Endothelial cell (in vitro differentiated cells): Measurements from ENCODE around the gene POT1. TPM values are rescaled to one million over a fixed set of nuclear protein-coding genes. Genes with fewer than 3 reads are reported as not detected.
"Not testable (repeated sequence)": the region's sequence is repeated elsewhere in the genome, so short reads cannot be mapped to it uniquely, and the experiment has no call there.

Source experiments
- DNase-seq: peaks from one replicate; pipeline ENCODE4 v3.0.0; 2021; ENCODE audit warnings: low spot score
- H3K27ac Mint-ChIP-seq: one replicate; pipeline ENCODE4 v1.8.0; 2021; ENCODE audit warnings: mixed read lengths, inconsistent platforms; ENCODE audit not compliant: unreplicated experiment
- H3K27me3 Mint-ChIP-seq: one replicate; pipeline ENCODE4 v1.8.0; 2021; ENCODE audit warnings: mild to moderate bottlenecking, moderate library complexity, mixed read lengths, inconsistent platforms; ENCODE audit not compliant: unreplicated experiment
- H3K36me3 Mint-ChIP-seq: one replicate; pipeline ENCODE4 v1.8.0; 2021; ENCODE audit warnings: mild to moderate bottlenecking, low read depth, mixed read lengths, inconsistent platforms; ENCODE audit not compliant: unreplicated experiment
- H3K4me1 Mint-ChIP-seq: one replicate; pipeline ENCODE4 v1.8.0; 2021; ENCODE audit warnings: mild to moderate bottlenecking, mixed read lengths, inconsistent platforms; ENCODE audit not compliant: unreplicated experiment
- H3K4me3 Mint-ChIP-seq: one replicate; pipeline ENCODE4 v1.8.0; 2021; ENCODE audit warnings: mild to moderate bottlenecking, mixed read lengths, inconsistent platforms; ENCODE audit not compliant: unreplicated experiment
- H3K9me3 Mint-ChIP-seq: one replicate; pipeline ENCODE4 v1.8.0; 2021; ENCODE audit warnings: mixed read lengths, inconsistent platforms; ENCODE audit not compliant: unreplicated experiment
- long read RNA-seq: library from polyadenylated mRNA; unstranded; transcript quantifications from one replicate; pipeline ENCODE4 v2.0.0, GENCODE V29; 2020; ENCODE audit not compliant: unreplicated experiment
- total RNA-seq: library from RNA; stranded (reverse); fragmentation: NEBNext Ultra II Directional; extraction: Animal tissue kit (Norgen Biotek cat#: 25700); gene quantifications from one replicate; pipeline ENCODE4 v1.2.1, GENCODE V29; 2021; ENCODE audit not compliant: unreplicated experiment
- TF ChIP-seq, protein P1 (sequence below): fragments of 200-600 bp; sonication (generic); IDR thresholded peaks from one replicate; pipeline ENCODE4 v1.5.0; 2021; ENCODE audit warnings: antibody characterized with exemption; ENCODE audit not compliant: unreplicated experiment

Gene POT1, protein sequence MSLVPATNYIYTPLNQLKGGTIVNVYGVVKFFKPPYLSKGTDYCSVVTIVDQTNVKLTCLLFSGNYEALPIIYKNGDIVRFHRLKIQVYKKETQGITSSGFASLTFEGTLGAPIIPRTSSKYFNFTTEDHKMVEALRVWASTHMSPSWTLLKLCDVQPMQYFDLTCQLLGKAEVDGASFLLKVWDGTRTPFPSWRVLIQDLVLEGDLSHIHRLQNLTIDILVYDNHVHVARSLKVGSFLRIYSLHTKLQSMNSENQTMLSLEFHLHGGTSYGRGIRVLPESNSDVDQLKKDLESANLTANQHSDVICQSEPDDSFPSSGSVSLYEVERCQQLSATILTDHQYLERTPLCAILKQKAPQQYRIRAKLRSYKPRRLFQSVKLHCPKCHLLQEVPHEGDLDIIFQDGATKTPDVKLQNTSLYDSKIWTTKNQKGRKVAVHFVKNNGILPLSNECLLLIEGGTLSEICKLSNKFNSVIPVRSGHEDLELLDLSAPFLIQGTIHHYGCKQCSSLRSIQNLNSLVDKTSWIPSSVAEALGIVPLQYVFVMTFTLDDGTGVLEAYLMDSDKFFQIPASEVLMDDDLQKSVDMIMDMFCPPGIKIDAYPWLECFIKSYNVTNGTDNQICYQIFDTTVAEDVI
- total RNA-seq, result 25.7 TPM
- long read RNA-seq, partial matches to known transcripts, result 0 of 3 reads
- long read RNA-seq, other reads (novel, unspliced or antisense), result 3 of 3 reads

GRCh38 chr7:124929467-124930172 is at the start of gene POT1:
POT1 (minus strand) TSS chr7:124929825; CDS start chr7:124897173, 32,652 bp downstream.
- peak within 1 kb of the TSS; percentile 95 for H3K27ac Mint-ChIP-seq
- no peaks in the 10 kb centered on the region for H3K36me3 Mint-ChIP-seq
- H3K4me1 Mint-ChIP-seq, result peaks cover 12% of the 10 kb centered on the region
- TF ChIP-seq, protein P1, sequence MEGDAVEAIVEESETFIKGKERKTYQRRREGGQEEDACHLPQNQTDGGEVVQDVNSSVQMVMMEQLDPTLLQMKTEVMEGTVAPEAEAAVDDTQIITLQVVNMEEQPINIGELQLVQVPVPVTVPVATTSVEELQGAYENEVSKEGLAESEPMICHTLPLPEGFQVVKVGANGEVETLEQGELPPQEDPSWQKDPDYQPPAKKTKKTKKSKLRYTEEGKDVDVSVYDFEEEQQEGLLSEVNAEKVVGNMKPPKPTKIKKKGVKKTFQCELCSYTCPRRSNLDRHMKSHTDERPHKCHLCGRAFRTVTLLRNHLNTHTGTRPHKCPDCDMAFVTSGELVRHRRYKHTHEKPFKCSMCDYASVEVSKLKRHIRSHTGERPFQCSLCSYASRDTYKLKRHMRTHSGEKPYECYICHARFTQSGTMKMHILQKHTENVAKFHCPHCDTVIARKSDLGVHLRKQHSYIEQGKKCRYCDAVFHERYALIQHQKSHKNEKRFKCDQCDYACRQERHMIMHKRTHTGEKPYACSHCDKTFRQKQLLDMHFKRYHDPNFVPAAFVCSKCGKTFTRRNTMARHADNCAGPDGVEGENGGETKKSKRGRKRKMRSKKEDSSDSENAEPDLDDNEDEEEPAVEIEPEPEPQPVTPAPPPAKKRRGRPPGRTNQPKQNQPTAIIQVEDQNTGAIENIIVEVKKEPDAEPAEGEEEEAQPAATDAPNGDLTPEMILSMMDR, result no peak
- H3K9me3 Mint-ChIP-seq, result no peaks in the 10 kb centered on the region
- peak; percentile 95 for DNase-seq
- H3K4me3 Mint-ChIP-seq, result peak within 1 kb of the TSS; percentile 99
- H3K27me3 Mint-ChIP-seq, result peaks cover 6% of the 10 kb centered on the region

- H3K27ac Mint-ChIP-seq, H3K4me1 Mint-ChIP-seq, H3K4me3 Mint-ChIP-seq, DNase-seq, H3K27me3 Mint-ChIP-seq, H3K9me3 Mint-ChIP-seq, H3K36me3 Mint-ChIP-seq: not testable (repeated sequence)
Measured at GRCh38 chr7:124975131-124975530, 45.5 kb upstream of the POT1 start.

GRCh38 chr7:124965553-124965952 is 35.9 kb upstream of the POT1 start:
- Mint-ChIP-seq H3K4me1 (peaks cover 4% of the 10 kb centered on the region), H3K27ac (no peak overlapping the region), H3K36me3 (no peaks in the 10 kb centered on the region), H3K4me3 (no peak overlapping the region), H3K9me3 (no peaks in the 10 kb centered on the region), H3K27me3 (no peaks in the 10 kb centered on the region)
- TF ChIP-seq, protein P1, result no peak
- DNase-seq, result no peak

DNA sequence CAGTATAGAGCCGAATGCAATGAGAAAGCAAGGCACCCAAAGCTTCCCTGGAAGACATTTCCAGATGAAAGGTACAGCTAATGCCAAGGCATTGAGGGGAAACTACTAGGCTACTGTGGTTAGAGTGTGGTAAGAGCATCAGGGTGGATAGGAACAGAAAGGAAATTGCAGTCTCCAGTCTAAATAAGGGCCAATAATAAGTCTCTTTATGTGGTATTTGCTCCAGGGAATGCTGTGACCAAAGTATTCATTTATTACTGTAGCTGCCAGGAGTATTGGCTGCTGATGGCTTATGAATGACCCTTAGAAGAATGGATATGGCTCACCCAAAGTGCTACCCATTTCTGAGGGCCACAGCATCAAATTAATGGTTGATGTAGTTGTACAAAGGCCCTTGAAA is 30.1 kb upstream of the POT1 start:
- H3K36me3 Mint-ChIP-seq, result no peaks in the 10 kb centered on the region
- H3K9me3 Mint-ChIP-seq, result no peaks in the 10 kb centered on the region
- H3K4me1 Mint-ChIP-seq, result no peaks in the 10 kb centered on the region
- TF ChIP-seq, protein P1, result no peak
- no peak overlapping the region for H3K27ac Mint-ChIP-seq
- H3K4me3 Mint-ChIP-seq, result no peak overlapping the region
- no peaks in the 10 kb centered on the region for H3K27me3 Mint-ChIP-seq
- no peak for DNase-seq

DNA sequence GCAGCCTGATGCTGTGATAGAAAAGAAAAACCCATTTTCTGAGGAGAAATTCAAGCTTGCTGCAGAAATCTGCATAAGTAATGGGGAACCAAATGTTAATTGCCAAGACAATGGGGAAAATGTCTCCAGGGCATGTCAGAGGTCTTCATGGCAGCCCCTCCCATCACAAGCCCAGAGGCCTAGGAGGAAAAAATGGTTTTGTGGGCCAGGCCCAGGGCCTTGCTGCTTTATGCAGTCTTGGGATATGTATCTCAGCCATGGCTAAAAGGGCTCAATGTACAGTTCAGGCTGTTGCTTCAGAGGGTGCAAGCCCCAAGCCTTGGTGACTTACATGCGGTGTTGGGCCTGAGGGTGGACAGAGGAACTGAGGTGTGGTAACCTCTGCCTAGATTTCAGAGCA is 28.3 kb upstream of the POT1 start:
- H3K27me3 Mint-ChIP-seq, H3K27ac Mint-ChIP-seq, H3K9me3 Mint-ChIP-seq, DNase-seq, H3K4me3 Mint-ChIP-seq, H3K4me1 Mint-ChIP-seq, H3K36me3 Mint-ChIP-seq: not testable (repeated sequence)
